TTC549 (cell line): ENCODE results near the gene ZNF536.

Source experiments
- FAIRE-seq: peaks from 2 replicates; lab custom pipeline; 2012; peaks lifted over from hg19 to GRCh38; lab: Jason Lieb, UNC

ZNF536 gene

DNA sequence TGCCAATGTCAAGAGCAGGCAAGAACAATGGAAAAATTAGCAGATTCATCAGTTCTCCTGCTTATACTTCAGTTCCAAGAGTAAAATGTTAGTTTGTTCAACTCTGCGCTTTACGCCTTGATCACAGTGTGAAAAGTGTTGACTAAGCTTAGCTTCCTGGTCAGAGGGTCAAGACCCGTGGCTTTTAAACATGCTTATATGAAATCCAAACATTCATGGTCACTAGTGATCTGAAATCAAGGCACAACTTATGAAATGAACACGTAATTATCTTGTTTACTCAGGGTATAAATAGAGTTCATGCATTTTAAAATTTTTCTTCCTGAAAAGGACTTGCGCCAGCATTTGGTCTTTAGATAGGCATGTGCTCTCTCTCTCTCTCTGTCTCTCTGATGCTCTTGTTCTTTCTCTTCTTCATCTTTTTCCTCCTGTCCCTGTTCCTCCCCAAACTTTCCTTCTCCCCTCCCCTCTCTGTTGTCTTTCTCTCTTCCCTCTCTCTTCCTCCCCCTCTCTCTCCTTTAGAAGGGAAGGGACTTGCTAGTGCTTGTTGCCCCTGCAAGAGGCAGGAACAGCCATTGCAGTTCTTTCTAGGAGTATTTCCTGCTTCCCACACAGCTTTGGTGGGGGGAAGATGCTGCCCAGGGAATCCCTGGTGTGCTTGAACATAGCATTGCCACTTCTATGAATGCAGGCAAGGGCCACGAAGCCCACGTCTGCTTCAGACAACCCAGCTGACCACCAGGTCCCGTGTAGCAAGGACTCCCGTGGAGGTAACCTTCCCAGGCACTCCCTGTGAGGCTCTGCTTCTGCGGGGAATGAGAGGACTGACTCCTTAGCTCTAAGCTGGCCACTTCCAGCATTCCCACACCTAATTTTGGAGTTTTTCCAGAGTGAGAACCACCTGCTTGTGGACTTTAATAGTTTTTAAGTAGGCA is 7.1 kb upstream of the ZNF536 start:
- FAIRE-seq: no peak

DNA sequence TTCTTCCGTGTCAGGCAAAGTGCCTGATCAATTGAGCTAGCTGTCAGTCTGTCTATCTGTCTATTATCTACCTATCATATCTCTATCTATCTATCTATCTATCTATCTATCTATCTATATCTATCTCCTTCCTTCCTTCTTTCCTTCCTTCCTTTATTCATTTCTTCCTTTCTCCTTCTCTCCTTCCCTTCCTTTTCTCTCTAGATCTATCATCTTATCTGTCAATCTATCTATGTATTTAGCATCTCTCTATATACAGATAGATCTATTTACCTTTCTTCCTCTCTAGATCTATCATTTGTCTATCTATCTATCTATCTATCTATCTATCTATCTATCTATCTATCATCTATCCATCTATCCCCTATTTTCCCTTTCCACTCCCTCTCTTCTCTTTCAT is 5.9 kb upstream of the ZNF536 start:
- FAIRE-seq: no peak

DNA sequence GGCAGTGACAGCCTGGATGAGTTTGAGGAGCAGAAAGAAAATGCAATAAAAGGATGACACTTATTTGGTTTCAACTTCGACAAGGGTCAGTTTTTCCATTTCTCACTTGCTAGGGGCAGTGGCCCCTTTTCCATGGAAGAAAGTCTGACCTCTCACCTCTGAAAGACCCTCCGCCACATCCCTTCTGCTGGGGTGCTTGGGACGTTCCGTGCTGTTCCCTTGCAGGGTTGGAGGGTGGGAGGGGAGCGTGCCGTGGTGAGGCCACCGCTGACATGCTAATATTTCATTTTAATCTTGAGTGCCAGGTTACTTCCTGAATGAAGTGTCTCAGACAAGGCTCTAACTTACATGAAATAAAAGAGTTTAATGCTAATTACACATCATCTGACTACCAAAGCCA is 5.2 kb upstream of the ZNF536 start:
- FAIRE-seq: no peak

DNA sequence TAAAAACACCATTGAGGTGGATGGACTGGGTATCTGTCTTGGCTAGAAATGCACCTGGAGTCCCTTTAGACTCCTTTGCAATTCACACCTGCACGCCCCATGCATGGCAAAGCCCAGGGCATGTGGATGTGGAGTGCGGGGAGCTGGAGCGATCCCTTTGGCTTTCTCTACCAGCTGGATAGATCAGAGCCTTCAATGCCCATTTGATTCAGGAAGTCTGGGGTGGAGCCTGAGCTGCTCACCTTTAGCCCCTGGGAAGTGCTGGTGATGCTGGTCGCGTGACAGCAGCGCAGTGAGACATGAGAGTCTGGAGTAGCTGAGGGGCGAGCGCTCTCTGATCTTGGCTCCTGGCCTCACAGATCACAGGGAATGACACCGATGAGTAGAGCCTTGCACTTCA is 4.8 kb upstream of the ZNF536 start:
- FAIRE-seq: no peak

DNA sequence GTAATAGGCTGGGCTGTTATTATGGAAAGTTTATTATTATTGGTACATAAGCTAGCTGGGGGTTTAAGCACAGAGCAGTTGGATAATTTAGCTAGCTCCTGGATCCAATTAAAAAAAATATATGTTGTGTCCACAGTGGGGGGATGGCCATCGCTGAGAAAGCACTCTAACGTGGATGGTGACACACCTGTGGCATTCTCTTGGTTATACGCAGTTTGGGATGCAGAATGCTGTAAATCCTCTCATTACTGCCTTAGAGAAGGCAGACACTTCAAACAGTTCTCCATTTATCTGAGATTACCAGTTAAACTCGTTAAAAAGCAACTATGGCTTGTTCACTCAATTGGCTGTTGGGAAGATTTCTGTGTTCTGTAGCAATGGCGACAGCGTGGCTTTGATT is 2.4 kb upstream of the ZNF536 start:
- no peak for FAIRE-seq

DNA sequence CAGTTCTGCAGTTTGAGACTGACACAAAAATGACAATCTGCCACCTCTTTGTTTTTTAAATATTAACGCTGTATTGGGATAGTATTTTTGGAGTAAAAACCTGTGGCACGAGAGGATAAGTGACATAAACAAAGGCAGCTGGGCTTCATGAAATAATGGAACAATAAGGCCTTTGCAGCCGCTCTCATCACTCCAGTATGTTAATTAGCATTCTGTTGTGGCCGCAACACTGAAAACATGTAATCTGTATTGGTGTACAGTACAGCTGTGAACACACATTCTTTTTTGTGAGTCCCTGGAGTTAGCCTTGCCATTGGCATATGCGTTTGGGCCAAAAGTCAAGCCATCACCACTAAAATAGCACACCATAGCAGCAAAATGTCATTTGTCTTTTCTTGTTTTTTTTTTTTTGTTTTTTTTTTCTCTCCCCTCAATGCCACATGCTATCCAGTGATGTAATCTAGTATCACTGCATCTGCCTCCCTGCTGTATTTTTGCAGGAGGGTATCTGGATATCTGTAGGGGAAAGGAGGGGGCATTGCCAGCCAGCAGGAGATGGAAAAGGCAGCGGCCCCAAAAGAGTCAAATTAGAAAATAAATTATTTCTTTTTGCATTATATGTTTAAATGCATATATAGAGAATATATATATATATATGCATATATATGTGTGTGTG is 885 bp upstream of the ZNF536 start:
- FAIRE-seq: no peak

DNA sequence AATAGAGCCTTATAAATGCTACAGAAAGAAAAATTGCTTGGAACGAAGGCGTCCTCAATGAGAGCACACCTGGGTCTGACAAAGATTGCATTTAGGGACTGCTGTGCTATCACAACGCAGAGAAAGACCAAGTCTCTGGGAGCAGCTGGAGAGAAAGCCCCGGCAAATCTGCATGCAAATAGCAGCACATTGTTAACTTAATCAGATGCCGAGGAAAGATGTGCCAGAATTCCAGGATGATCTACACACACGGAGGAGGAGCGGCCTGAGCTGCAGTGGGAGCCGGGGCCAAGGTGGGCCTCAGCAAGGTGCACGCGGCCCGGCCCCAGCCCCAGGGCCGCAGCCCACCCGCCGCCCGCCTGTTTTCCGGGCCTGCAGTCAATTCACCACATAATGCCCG is 1.4 kb downstream of the ZNF536 start:
- no peak for FAIRE-seq

DNA sequence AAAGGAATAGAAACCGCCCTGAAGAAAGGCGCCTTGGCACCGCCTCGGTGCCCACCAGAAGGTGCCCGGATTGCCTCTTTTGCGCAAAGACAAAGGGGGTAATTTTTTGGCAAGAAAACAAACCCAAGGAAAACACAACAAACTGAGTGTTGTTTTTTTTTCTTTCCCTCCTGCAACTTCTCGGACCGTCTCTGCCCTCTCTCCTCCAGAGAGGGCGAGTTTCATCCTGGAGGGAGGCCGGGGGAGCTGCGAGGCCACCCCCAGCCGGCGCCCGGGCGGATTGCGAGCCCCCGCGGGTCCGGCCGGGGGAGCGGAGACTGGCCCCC is 2.3 kb downstream of the ZNF536 start:
- FAIRE-seq: no peak

DNA sequence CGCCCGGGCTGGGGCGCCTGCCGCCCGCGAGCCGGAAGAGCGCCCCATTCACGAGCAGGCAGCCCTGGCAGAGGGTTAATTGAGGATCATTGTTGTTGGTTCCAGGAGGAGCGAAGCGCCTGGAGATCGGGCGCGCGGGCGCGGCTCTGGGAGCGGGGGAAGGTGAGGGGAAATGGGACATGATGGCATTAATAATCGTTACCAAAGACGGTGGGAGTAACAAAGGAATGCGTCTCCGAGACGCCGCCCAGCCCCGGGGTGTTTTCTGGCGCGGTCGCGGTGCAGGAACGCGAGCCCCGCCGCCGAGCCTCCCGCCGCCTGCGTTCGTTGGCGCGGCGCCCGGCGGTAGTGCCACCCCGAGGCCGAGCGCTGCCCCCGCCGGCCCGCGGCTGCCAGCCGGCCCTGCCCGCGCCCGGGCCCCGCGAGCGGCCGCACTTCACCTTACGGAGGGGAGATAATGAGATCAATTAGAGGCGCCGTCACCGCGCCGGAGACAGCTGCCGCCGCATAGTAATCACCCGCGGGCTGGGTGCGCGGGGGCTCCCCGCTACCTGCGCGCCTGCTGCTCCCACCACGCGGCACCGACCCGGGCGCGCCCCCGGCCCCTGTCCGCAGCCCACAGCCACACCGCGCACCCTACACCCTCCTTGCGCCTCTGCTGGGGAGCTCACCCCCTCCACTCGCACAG is 2.8 kb downstream of the ZNF536 start:
- FAIRE-seq: no peak

DNA sequence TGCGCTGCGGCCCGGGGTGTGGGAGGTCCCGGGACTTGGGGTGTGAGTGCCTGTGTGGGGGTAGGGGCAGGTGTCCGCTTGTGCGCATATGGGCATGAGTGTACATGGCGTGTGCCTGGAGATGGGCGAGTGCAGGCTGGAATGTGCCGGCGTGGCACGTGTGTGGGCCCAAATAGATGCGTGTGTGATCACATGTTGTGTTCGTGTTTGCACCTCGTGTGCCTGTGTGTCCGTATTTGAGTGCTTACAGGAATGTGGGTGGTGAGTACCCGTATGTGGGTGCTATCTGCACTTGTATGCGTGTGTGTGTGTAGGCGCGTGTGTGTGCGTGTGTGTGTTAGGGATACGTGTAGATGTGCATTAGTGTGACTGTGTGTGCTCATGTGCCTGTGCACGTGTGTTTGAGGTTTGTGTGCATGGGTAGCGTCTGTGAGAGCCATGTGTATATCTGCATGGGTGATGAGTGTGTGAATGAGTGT is 3.4 kb downstream of the ZNF536 start:
- FAIRE-seq: no peak

DNA sequence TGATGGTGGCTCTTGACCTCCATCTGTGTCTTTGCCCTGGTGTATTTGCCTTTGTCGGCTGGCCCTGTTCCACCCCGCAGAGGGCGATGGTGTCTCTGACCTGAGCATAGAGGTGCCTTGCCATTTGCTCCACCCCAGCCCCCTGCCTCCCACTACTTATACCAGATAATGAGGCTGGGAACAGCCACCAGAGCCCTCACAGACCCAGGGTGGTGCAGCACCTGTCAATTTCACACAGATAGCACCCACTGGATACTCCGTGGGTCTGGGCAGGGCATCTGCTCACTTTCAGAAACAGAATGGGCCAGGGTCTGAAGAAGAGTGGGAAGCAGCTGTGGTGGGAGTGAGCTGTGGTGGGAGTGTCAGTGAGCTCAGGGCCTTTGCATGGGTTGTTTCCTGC is 4.1 kb downstream of the ZNF536 start:
- no peak for FAIRE-seq

DNA sequence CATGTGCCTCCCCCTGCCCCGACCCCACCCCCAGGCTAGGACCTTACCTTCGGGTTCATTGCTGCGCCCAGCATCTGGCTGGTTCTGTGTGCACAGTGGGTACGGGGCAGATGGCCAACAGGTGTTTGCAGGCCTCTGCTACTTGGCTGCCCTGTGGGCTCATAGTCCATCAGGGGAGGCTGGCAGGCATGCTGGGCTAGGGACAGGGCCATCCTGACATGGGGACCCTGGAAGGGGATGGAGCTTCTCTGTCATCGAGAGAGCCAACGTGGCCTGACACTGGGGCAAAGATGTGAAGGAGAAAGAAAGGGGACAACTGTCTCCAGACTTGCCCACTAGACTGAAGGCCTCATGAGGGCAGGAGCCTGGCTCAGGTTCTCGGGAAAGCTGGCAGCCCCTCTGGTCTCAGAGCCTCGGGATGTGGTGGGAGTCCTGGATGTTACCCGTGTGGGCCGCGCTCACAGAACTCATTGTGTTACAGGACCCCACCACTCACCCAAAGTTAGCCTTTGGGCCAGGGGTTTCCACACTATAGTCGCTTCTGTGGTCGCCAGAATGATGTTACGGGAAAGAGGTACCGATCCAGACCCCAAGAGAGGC is 4.7 kb downstream of the ZNF536 start:
- FAIRE-seq: no peak

DNA sequence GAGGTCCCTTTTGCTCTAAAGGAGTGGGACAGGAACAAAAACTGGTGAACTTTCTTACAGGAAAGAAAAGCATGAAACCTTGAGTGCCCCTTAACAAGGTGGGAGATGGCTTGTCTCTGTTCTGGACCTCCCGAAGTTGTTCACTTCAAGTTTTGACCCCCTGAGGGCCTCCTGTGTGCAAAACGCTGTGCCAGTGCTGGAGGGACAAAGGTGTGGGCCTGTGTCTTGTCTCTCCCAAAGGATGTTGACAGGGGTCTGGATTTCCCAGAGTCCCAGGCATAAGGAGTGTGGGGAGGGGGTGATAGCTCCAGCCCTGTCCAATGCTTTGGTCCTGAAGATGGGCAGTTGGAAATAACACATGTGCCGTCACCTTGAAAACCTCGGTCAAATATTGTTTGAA is 6.5 kb downstream of the ZNF536 start:
- FAIRE-seq: no peak

DNA sequence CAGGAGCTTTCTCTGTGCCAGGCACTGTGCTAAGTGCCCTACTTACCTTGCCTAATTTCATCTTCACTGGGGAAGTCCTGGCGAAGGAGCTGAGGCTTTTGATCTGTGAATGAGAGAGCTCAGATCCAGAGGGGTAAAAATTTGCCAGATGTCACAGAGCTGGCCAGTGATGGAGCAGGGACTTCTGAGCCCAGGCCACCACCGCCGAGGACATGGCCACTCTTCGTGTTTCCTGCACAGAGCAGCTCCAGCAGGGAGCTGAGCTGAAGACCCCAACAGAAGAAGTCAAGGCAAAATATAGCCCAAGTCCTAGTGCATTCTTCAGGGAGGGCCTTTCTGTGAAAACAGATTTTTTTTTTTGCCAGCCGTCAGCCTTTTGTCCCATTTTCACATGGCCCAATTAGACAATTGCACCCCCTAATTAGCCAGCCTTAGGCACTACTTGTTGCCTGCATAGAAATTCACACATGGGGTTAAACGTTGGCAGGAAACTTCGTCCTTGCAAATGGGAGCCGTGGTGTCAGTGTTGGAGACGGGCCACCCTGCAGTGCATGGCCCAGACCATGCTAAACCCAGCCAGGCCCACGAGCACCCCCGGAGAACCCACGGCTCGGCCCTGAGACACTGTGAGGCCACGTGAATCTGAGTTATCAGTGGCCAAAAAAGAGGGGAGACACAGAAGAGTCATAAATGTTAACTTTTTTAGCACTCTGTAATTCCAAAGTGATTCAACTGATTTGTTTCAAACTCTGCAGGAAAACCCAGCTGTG is 7.8 kb downstream of the ZNF536 start:
- FAIRE-seq: no peak

DNA sequence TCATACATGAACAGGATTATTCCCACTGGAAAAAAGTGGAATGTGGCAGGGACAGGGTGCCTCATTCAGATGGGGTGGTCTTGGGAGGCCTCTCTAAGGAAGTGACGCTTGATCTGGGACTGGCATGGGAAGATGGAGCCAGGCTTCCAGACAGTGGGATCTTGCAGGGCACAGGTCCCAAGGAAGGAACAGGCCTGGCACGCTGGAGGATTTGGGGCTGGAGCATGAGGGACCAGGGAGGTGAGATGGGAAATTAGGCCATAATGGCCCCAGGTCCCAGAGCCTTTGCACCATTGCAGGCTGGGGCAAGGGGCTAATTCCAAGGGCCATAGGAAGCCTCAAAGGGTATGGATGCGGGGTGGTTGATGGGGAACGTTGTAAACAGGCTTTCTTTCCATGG is 9.2 kb downstream of the ZNF536 start:
- FAIRE-seq: no peak

DNA sequence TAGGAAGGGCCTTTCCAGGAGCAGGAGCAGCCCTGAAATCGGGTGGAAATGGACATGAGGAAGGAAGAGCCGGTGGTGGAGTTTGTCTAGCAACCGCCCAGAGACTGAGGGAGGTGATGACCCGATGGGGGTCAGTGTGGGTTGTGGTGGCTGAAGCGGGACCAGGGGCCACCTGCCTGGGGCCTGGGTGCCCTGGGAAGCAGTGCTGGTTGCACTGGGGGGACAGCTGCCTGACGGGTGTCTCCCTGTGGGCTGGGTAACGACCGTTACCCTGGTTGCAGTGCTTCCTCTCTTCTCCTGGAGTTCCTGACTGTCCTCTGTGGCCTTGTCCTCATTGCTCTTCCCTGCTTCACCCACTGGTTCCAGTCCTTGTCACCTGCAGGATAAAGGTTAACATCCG is 13.0 kb downstream of the ZNF536 start:
- FAIRE-seq: no peak

DNA sequence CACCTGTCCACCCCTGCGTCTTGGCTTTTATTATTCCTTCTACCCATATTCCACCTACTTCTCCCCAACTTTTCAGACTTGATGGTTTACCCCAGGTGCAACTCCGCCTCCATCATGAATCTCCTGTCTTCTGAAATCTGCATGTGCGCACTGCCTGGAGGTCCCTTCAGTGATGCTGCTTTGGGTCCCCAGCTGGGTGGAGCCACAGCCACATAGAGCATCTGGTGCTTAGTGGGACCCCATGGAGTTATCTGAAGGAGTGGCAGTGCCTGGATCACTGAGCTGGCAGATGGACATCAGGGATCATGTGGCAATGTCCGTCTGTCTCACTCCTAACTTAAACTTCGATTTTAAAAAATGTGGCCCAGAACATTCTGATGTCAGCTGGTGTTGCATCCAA is 13.5 kb downstream of the ZNF536 start:
- no peak for FAIRE-seq

DNA sequence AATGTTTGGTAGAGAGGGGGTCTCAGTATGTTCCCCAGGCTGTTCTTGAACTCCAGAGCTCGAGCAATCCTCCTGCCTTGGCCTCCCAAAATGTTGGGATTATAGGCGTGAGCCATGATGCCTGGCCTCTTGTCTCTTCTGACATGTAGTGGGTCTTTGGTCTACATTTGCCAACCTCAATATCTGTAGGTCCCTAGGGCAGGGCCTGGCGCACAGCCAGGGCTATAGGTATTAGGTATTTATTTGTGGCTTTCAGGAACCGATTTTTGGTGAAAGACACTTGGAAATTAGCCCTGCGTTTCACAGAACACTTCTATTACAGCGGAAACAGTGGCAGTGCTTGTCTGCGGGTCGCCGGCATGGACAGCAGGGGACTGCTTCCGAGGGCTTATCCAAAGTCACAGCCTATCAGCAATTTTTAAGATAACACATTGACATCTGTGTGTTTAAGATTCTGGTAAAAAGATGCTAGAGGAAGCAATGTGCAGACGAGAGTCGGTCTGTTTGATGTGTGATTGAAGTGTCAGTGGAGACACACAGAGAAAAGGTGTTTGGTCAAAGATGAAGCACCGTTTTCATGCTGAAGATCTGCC is 14.5 kb downstream of the ZNF536 start:
- FAIRE-seq: no peak

DNA sequence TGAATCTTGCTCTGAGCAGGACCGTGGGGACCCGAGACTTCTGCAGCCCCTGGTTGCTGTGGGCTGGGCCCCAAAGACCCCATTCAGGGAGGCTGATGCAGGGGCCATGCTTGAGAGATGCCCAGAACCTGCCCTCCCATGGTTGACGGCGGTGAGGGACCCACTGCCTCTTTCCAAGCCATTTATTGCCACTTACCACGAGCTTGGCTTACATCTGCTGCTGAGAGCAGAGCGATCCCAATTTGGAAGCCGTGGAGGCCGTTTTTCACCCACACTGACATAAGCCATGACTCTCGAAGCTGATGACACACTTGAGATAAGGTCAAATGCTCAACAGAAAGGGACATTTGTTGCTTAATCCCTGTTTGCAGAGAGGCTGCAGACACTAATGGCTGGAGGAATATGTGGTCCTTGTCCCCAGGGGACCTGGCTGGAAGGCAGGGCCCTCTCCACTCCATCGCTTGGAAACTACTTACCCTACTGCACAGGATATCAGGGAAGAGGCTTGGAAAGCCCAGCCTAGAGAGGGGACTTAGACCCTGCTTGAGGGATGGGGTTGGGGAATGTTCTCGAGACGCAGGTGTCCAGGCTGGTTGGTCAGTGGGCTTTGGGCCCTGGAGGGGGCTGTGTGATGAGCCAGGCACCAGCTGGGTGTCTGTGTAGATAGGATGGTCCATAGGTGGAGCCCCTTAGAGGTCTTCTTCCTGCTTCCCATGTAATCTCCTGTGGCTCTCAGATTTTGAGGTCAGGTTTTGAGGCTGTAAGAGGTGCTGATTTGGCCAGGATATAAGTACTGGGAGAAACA is 15.3 kb downstream of the ZNF536 start:
- no peak for FAIRE-seq

DNA sequence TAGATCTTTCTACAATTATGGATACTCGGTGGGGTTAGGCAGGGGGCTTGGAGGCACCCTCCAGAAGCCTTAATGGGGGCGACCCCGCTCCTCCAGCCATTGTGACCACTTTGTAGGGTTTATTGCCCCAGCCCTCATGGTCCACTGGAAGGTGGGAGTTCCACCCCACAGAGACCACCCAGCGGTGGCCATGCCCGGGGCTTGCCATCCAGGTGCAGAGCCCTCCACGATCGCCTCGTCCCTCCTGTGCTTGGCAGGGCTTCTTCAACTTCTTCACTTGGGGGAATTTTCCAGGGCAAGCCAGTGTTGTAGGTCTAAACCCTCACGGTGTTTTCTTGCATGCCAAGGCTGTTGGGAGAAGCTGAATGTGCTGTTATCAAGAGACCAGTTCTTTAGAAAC is 16.1 kb downstream of the ZNF536 start:
- no peak for FAIRE-seq

DNA sequence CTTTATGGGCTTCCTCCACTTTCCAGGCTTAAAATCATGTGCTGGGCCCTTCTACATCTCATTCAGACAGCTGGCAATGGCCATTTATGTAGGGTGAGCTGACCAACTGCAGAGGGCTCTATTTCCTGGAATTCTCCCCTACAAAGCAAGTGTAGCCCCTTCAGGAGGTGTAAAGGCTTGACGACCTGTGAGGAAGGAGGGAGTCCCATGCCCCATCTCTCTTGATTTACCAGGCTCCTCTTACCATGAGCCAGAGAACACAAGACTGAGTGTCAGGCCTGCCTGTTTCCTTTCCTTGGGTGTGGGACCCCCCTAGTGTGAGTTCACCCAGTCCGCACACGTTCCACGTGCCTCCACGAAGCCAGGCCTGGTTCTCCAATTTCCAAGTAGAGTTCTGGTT is 16.6 kb downstream of the ZNF536 start:
- no peak for FAIRE-seq
